Mammary epithelial cell (primary cell): Measurements from ENCODE around the gene TMEM184A.

Experiments
- EZH2 ChIP-seq: IDR thresholded peaks from 2 replicates; pipeline ENCODE4 v1.6.1; 2012; ENCODE audit warnings: low read length, inconsistent platforms, borderline replicate concordance
- TF ChIP-seq, protein P1 (sequence below), 2 donors: IDR thresholded peaks in 1 of 2; conservative IDR thresholded peaks in 1 of 2; 2 replicates each; pipeline ENCODE4 v1.5.1; 2011 to 2012; ENCODE audit warnings: inconsistent platforms in 2 of 2, low read length in 2 of 2, mild to moderate bottlenecking in 2 of 2, control low read depth in 1 of 2, low read depth in 1 of 2; ENCODE audit not compliant: insufficient read depth in 1 of 2; ENCODE audit errors: extremely low read depth in 1 of 2

GRCh38 chr7:1540776-1541271, 15.2 kb downstream of the TMEM184A start:
- TF ChIP-seq, protein P1, sequence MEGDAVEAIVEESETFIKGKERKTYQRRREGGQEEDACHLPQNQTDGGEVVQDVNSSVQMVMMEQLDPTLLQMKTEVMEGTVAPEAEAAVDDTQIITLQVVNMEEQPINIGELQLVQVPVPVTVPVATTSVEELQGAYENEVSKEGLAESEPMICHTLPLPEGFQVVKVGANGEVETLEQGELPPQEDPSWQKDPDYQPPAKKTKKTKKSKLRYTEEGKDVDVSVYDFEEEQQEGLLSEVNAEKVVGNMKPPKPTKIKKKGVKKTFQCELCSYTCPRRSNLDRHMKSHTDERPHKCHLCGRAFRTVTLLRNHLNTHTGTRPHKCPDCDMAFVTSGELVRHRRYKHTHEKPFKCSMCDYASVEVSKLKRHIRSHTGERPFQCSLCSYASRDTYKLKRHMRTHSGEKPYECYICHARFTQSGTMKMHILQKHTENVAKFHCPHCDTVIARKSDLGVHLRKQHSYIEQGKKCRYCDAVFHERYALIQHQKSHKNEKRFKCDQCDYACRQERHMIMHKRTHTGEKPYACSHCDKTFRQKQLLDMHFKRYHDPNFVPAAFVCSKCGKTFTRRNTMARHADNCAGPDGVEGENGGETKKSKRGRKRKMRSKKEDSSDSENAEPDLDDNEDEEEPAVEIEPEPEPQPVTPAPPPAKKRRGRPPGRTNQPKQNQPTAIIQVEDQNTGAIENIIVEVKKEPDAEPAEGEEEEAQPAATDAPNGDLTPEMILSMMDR (conservative IDR thresholded peaks at IDR 0.05 in 1 of 2, IDR thresholded peaks at IDR 0.05 in 1 of 2; ENCODE audit: extremely low read depth in 1 of 2, insufficient read depth in 1 of 2, low read depth in 1 of 2, low read length in 2 of 2), result no peak
- TF ChIP-seq EZH2, result no peak
